A673 (cell line): ENCODE data around the gene ANKHD1. TPM values are rescaled to one million over a fixed set of nuclear protein-coding genes. Genes with fewer than 3 reads are reported as not detected.

ENCODE experiments used
- BruUV-seq: library from RNA; stranded (reverse); fragments of 400-500 nt; replicated peaks from 2 replicates; lab custom pipeline; 2021; lab: Mats Ljungman, UMichigan
- CTCF ChIA-PET: fragments of 300-600 bp; sonication (Branson Sonifier 250); formaldehyde crosslinking; loops from one replicate; lab custom pipeline; 2022; ENCODE audit warnings: antibody characterized with exemption; lab: Charles Lee
- POLR2A ChIA-PET: fragments of 300-600 bp; sonication (Branson Sonifier 250); formaldehyde crosslinking; loops from one replicate; lab custom pipeline; 2022; ENCODE audit warnings: antibody characterized with exemption; ENCODE audit not compliant: low non-redundant PET; lab: Charles Lee
- DNase-seq: peaks from one replicate; pipeline ENCODE4 v3.0.0-alpha.2; 2015; ENCODE audit warnings: low spot score
- H3K27ac ChIP-seq: fragments of 200-600 bp; sonication (generic); 2 replicates; pipeline ENCODE4 v1.5.1; 2016; ENCODE audit warnings: mixed run types, low read depth, mild to moderate bottlenecking, mixed read lengths, antibody characterized with exemption, low read length; ENCODE audit not compliant: poor library complexity, severe bottlenecking
- H3K27me3 ChIP-seq: fragments of 200-600 bp; sonication (generic); replicated peaks from 2 replicates; pipeline ENCODE4 v1.6.1; 2017; ENCODE audit warnings: mixed run types, low read depth, mild to moderate bottlenecking, mixed read lengths, antibody characterized with exemption, low read length; ENCODE audit not compliant: insufficient read depth, poor library complexity
- H3K36me3 ChIP-seq: fragments of 200-600 bp; sonication (generic); 2 replicates; pipeline ENCODE4 v1.6.1; 2016; ENCODE audit warnings: mixed run types, mild to moderate bottlenecking, mixed read lengths, antibody characterized with exemption, low read length; ENCODE audit not compliant: insufficient read depth, poor library complexity, severe bottlenecking
- H3K4me1 ChIP-seq: fragments of 200-600 bp; sonication (generic); 2 replicates; pipeline ENCODE4 v1.6.1; 2017; ENCODE audit warnings: mixed run types, mild to moderate bottlenecking, mixed read lengths, antibody characterized with exemption, low read length; ENCODE audit not compliant: insufficient read depth, poor library complexity, severe bottlenecking
- H3K4me3 ChIP-seq: fragments of 200-600 bp; sonication (generic); 2 replicates; pipeline ENCODE4 v1.5.1; 2016; ENCODE audit warnings: low read depth, mixed run types, mild to moderate bottlenecking, mixed read lengths, low read length; ENCODE audit not compliant: poor library complexity, severe bottlenecking
- H3K9me3 ChIP-seq: fragments of 200-600 bp; sonication (generic); 2 replicates; pipeline ENCODE4 v1.6.1; 2016; ENCODE audit warnings: mixed run types, low read depth, mild to moderate bottlenecking, mixed read lengths, antibody characterized with exemption, low read length; ENCODE audit not compliant: poor library complexity, severe bottlenecking
- CTCF ChIP-seq: fragments of 300-800, 200-600 bp; sonication (generic); conservative IDR thresholded peaks from 2 replicates; pipeline ENCODE4 v1.5.1; 2017; ENCODE audit warnings: low read depth, mild to moderate bottlenecking, antibody characterized with exemption, low read length, moderate library complexity, mixed read lengths
- EZH2 ChIP-seq: fragments of 200-600 bp; sonication (generic); IDR thresholded peaks from 2 replicates; pipeline ENCODE4 v1.6.1; 2017; ENCODE audit warnings: borderline replicate concordance, low read depth, mild to moderate bottlenecking, mixed read lengths, antibody characterized with exemption, low read length; ENCODE audit not compliant: poor library complexity, severe bottlenecking
- intact Hi-C: fragments of 100-400 bp; cut with micrococcal nuclease; formaldehyde crosslinking; loops from one replicate; pipeline ENCODE4 v1.10.0; 2022; ENCODE audit not compliant: unreplicated experiment
- total RNA-seq: library from RNA; stranded (reverse); gene quantifications from 2 replicates; pipeline ENCODE4 v1.2.3, GENCODE V29; 2021

ANKHD1 gene
- total RNA-seq, 1 experiment from 2014 or later = 169 TPM

GRCh38 chr5:140391312-140391711 is 10.3 kb upstream of the ANKHD1 start:
- H3K36me3 ChIP-seq = no peaks in the 10 kb centered on the region
- H3K27ac ChIP-seq = no peak overlapping the region
- DNase-seq = no peak
- no peak overlapping the region for H3K4me3 ChIP-seq
- H3K9me3 ChIP-seq = no peaks in the 10 kb centered on the region
- H3K27me3 ChIP-seq = no peaks in the 10 kb centered on the region
- intact Hi-C loops = no loop called here
- ChIA-PET POLR2A (no interaction called here), CTCF (interaction anchor here (1.2 kb wide), 1 partner anchor 19 kb away, joined by 4 read pairs; no protein-coding TSS in a partner anchor)
- no peaks in the 10 kb centered on the region for H3K4me1 ChIP-seq
- TF ChIP-seq EZH2 = no peak
- TF ChIP-seq CTCF = no peak
- BruUV-seq = no TSS peak

- Histone ChIP-seq H3K9me3 (no peaks in the 10 kb centered on the region), H3K27me3 (no peaks in the 10 kb centered on the region), H3K36me3 (no peaks in the 10 kb centered on the region), H3K4me3 (no peak overlapping the region), H3K4me1 (no peaks in the 10 kb centered on the region), H3K27ac (no peak overlapping the region)
- TF ChIP-seq CTCF (no peak), EZH2 (no peak)
- BruUV-seq = no TSS peak
- CTCF ChIA-PET = interaction anchor here (1.2 kb wide), 1 partner anchor 19 kb away, joined by 4 read pairs; no protein-coding TSS in a partner anchor
- POLR2A ChIA-PET = no interaction called here
- DNase-seq = no peak
- intact Hi-C loops = no loop called here
Observed at GRCh38 chr5:140391732-140392131, 9.9 kb upstream of the ANKHD1 start.

GRCh38 chr5:140393738-140394137 is 7.9 kb upstream of the ANKHD1 start:
- H3K4me3 ChIP-seq = no peak overlapping the region
- intact Hi-C loops = no loop called here
- no peaks in the 10 kb centered on the region for H3K27me3 ChIP-seq
- no peak overlapping the region for H3K27ac ChIP-seq
- H3K36me3 ChIP-seq = no peaks in the 10 kb centered on the region
- no peaks in the 10 kb centered on the region for H3K9me3 ChIP-seq
- POLR2A ChIA-PET = no interaction called here
- CTCF ChIA-PET = no interaction called here
- no TSS peak for BruUV-seq
- no peaks in the 10 kb centered on the region for H3K4me1 ChIP-seq
- no peak for TF ChIP-seq CTCF
- TF ChIP-seq EZH2 = no peak
- DNase-seq = no peak
